SH-SY5Y (cell line): ENCODE measurements around the gene ANKS6.

Experiments
- GATA2 ChIP-seq: IDR thresholded peaks from 2 replicates; pipeline ENCODE4 v1.6.1; 2011; ENCODE audit warnings: mild to moderate bottlenecking, low read depth, low read length
- GATA3 ChIP-seq: IDR thresholded peaks from 2 replicates; pipeline ENCODE4 v1.6.1; 2011; ENCODE audit warnings: low read depth, mild to moderate bottlenecking, low read length, moderate library complexity

Gene ANKS6

DNA sequence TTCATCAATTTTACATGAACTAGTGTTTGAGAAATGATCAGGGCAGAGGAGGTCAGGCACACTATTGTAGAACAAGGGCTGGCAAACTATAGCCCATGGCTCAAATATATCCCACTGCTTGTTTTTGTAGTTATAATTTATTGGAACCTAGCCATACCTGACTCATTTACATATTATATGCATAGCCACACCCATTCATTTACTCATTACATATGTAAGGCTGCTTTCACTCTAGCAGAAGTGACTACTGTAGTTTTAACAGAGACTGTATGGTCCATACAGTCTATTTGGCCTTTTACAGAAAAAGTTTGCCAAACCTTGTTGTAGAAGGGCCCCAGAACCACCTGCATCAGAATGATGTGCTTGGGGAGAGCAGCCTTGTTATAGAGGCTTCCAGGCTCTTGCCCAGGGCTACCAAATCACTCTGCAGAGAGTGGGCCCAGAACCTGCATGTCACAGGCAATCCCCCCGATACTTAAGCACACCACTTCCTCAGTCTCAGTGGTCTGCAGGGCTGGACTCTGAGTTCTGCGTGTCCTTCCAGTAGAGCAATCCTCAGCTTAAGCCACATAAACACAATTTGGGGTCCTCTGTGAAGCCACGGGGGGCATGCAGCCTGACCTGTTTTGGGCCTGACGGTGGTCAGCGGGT, 6.7 kb downstream of the ANKS6 start:
- TF ChIP-seq GATA3: no peak
- no peak for TF ChIP-seq GATA2

DNA sequence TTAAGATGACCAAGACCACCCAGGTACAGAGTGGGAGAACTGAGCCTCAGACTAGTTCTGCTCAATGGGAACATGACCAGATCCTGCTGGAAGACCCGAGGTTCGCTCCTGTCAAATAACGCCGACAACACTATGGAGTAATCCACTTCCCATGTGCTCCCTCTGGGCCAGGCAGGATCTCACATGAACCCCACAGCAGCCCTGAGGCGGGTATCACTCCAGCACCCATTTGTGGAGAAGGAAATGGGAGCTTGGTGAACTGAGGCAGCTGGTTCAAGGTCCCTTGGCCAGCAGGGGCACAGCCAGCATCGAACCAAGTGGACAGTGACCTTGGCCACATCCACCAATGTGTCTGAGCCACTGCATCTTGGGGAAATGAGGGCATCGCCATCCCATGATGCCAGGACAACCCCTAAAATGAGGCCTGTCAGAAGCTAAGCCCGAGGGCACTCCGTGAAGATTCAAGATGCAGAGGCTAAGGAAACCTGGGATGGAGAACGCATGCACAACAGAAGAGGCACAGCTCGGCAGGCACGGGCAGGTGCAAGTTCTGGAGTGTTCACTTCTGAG, 8.5 kb downstream of the ANKS6 start:
- TF ChIP-seq GATA3 (no peak), GATA2 (no peak)

DNA sequence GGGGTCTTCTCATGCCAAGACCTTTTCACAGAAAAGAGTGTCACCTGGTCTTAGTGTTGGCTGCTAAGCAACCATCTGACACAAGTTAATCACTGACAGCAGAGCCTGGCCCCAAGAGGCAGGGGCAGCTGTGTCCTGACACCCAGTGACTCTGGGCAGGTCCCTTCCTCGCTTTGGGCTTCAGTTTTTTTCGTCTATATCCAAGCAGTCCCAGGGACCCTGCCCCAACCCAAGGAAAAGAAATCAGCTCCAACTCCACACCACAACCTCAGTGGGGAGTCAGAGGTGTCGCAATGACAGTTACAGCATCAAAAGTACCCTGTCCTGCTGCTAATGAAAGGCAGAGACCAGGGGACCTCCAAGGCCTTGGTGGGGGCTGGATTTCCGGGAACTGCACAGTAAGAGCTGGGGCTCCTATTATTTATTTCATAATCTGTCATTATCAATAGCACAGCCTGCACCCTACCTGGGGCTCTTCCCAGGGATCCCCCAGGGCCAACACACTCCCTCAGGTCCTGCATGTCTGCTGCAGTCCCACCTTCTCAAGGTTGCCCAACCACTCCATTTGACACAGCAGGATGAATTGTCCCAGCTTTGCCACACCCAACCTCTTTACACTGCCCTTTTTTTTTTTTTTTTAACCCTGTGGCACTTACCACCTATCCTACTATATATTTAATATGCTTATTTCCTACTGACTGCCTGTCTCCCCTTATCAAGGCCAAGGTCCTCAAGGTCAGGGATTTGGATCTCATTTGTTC, 9.4 kb downstream of the ANKS6 start:
- TF ChIP-seq GATA2: no peak
- no peak for TF ChIP-seq GATA3

DNA sequence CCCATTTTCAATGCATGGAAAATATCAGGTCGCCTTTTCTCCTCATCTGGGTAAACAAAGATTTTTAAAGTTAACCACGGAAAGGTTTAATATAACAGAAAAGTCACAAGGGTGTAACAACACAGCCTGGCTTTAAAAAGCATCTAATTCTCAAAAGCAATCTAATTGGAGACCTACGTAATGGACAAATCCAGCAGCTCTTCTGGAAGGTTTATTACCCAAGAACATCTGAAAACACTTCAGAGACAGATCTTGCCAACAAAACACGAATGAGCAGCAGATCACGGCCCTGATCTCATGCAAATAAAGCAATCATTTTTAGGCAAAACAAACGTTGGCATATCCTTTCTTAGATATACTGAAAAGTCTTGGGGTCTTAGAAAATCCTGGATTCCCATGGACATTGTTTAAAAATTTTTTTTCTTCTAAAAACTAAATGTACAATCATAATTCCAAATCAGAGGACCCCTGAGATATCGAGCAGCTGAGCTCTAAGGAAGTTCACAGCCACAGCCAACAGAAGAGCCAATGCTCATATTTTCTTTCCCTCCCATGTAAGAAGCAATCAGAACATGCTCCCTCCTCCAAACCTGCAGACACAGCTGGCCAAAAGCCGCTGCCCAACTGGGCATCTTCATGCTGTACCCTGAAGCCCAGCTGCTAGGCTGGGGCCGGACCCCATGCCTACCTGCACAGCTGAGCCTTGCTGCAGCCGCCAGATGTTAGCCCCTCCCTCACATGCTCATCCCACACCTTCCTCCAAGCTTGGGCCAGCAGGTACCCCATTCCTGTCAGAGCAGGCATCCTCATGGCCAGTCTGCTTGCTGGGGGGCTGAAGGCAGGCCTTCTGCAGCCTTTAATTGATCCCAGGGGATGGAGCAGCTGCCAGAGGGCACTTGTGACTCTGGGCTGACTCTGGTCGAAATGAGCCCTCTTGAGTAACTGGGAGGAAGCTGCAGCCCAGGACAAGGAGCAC, 11.2 kb downstream of the ANKS6 start:
- TF ChIP-seq GATA3: no peak
- TF ChIP-seq GATA2: no peak

DNA sequence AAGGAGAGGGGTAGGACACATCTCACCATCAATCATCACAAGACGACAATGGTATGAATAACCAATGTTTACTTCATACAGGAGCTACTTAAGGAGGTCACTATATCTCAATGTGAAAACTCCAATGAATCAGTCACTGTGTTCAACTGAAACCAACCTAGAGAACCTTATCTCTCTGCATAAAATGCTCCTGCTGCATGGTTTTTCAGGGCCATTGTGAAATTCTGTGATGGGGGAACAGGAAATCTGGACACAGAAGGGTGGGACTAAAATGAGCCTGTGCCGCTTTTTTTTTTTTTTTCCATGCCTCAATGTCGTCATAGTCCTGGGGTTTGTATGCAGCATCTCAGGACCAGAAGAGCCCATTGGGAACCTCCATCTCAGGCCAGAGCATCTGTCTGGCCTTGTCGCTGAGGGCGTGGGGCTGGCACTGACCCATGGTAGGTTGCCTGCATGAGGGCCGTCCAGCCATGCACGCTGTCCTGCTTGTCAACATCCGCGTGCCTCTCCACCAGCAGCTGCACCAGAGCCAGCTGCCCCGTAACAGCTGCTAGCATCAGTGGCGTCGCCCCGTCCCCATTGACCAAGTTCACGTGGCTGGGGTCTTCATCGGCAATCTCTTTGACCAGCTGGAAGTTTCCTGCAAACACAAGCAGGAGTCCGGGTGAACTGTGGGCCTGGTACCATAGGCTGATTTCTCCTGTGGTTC, 12.7 kb downstream of the ANKS6 start:
- TF ChIP-seq GATA3: no peak
- TF ChIP-seq GATA2: no peak

DNA sequence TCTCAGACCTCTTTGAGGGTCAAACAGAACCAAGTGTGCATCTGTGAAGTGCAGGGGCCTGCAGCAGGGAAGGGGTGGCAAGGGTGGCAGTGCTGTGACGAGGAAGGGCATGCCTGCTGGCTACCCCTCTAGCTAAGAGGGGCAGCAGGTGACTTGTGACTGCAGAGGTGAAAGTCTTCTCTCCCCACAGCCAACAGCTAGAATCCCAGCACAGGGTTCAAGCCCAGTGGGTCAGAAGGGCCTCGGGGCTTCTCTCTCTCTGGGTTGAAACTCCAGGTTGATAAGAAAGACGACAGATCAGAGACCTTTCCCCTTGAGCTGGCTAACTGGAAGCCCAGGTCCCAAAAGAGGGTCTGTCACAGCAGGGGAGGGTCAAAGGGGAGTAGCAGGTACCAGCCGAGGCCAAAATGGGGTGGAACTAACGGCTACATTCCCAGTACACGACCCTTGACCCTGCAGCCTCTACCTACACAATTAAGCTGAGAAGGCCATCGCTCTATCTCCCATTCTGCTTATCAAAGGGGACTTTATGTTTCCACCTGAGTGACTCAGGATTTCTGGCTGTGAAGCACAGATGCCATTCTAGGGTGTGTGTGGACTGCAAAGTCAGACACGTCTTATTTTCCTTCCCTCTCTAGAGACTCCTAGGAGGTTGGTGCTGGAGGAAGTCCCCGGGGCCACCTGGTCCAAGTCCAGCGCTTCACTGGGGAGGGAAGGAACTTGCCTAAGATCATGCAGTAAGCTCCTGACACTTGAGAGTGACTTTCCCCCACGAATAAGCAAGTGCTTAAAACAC, 14.6 kb downstream of the ANKS6 start:
- TF ChIP-seq GATA3: no peak

DNA sequence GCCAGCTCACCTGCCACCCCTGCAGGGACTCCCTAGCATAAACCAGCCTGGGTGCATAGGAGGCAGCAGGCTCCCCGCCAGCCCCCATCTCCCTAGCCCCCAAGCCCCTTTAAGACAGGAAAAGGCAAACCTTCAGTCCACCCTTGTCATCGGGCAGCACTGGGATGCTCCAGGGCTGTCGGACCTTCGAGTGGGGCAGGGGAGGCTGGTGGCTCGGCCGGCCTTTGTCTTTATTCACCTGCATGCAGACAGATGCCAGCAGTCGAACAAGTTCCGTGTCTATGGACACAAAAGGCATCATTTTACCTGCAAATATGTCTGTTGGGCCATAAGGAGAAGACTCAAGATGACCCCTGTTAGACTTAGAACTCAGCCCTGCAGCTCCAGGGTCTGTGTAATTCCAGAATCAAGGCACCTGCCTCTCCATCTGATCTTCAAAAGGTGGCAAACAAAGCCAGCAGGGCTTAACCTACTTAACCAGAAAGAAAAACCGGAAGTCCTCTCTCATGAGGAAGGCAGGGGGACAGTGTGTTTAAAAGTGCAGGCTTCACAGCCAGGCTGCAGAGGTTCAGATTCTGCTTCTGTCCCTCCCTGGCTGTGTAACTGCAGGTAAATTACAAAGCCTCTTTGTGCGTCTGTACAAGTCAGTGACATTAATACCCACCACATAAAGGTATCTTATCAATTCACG, 16.2 kb downstream of the ANKS6 start:
- TF ChIP-seq GATA3 (no peak), GATA2 (no peak)

DNA sequence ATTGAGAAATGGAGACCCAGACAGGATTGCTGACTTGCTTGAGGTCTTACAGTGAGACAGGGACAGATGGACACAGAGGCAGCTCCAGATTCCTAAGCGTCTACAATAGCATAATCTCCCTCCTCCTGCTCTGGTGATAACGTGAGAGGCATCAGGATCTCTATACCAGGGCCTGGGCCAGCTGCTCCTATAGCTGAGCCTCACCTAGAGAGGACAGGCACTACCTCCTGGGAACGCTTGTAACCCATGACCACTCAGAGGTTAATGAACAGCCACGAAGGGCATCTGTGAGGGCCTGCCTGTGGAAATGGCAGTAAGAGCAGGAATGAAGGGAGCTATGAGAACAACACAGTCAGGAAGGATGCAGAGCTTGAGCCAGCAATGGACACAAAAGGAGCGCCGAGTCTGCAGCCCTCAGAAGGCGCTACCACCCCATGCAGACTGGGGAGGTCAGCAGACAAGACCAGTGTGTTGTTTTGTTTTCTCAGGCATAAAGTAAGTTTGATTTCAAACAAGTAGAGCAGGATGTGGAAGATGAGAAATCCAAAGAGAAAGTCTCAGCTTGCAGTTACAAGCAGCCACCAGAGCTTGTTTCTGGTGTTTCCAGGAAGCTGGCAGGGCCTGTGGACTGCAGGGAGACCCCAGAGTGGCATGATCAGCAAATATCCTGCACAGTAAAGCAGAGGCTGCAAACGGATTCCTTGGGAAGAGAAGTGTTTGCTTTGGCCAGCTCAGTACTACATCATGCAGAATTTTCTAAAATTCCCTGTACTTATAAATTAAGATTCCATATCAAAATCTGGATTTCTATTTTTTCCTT, 17.4 kb downstream of the ANKS6 start:
- TF ChIP-seq GATA2 (no peak), GATA3 (no peak)

DNA sequence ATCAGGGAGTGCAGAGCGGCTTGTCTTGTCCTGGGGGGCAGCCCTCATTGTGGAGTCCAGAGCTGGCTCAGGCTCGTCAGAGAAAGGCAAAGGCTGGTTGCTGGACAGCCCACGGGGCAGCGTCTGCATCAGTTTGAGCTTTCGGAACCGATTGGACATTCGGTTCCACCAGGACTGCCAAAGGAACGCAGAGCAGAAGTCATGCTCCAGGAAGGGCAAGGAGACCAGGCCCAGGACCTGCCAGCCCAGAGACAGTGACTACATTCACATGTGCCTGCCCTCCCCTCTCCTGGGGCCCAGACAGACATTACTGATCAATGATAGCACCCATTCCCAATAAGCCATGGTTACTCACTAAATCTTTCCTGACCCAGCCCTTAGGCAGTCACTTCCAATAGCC, 18.1 kb downstream of the ANKS6 start:
- TF ChIP-seq GATA3 (no peak), GATA2 (no peak)

DNA sequence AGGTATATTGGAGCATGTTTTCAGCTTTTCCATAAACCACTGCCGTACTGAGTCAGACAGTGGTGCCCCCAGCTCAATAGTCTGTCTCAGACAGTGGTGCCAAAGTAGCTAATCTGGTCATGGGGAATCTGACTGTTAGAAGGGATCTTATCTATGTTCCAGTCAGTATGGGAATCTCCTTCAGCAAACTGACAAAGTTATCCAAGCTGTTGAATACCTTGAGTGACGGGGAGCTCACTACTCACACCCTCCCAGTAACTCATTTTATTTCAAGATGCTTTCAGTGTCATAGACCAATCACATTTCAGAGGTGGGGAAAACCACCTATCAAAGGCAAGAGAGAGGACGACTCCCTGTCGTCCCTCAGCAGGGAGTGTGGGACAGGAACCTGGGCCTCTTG, 18.7 kb downstream of the ANKS6 start:
- TF ChIP-seq GATA3 (no peak), GATA2 (no peak)

DNA sequence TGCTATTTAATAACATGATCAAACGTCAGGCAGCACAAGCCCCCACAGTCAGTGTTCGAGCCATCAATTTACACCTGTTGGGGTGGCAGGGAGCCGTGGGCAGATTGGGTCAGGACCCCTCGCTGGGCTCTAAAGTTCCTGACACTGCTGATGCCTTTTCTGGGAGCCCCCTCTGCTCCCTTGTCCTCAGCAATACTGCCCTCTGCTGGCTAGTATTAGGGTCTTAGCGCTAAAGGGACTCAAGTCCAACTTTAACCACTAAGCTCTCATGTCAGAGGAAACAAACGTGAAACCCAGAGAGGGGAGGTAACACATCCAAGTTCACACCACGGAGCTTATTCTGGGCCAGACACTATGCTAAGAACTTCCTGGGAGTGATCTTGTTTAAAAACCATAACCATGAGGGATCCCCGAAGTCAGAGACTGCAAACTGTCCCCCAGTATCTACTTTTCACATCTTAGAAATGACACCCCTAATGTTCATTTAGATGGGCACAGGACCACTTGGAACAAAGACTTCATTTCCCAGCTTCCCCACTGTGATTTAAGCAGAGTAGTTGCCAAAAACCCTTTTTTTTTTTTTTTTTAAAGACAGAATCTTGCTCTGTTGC, 20.4 kb downstream of the ANKS6 start:
- TF ChIP-seq GATA2 (no peak), GATA3 (no peak)
